GM20000 (cell line): ENCODE data around the gene LHFPL3.

ENCODE experiments used
- DNase-seq: peaks from one replicate; pipeline ENCODE4 v3.0.0; 2012; ENCODE audit warnings: low spot score
- TF ChIP-seq, protein P1 (sequence below): IDR thresholded peaks from 2 replicates; pipeline ENCODE4 v1.5.1; 2012; ENCODE audit warnings: mild to moderate bottlenecking, control low read depth; ENCODE audit errors: extremely low read depth, missing control alignments

Gene LHFPL3

GRCh38 chr7:104927055-104927454, 598.7 kb downstream of the LHFPL3 start:
- TF ChIP-seq, protein P1, sequence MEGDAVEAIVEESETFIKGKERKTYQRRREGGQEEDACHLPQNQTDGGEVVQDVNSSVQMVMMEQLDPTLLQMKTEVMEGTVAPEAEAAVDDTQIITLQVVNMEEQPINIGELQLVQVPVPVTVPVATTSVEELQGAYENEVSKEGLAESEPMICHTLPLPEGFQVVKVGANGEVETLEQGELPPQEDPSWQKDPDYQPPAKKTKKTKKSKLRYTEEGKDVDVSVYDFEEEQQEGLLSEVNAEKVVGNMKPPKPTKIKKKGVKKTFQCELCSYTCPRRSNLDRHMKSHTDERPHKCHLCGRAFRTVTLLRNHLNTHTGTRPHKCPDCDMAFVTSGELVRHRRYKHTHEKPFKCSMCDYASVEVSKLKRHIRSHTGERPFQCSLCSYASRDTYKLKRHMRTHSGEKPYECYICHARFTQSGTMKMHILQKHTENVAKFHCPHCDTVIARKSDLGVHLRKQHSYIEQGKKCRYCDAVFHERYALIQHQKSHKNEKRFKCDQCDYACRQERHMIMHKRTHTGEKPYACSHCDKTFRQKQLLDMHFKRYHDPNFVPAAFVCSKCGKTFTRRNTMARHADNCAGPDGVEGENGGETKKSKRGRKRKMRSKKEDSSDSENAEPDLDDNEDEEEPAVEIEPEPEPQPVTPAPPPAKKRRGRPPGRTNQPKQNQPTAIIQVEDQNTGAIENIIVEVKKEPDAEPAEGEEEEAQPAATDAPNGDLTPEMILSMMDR = no peak
- DNase-seq = no peak

- DNase-seq = no peak
Measured at GRCh38 chr7:104928721-104929400, 600.5 kb downstream of the LHFPL3 start.

GRCh38 chr7:104929921-104930320, 601.5 kb downstream of the LHFPL3 start:
- TF ChIP-seq, protein P1 = no peak
- no peak for DNase-seq

More at GRCh38 chr7:104928721-104929400, 600.5 kb downstream of the LHFPL3 start:
- TF ChIP-seq, protein P1 = no peak

DNA sequence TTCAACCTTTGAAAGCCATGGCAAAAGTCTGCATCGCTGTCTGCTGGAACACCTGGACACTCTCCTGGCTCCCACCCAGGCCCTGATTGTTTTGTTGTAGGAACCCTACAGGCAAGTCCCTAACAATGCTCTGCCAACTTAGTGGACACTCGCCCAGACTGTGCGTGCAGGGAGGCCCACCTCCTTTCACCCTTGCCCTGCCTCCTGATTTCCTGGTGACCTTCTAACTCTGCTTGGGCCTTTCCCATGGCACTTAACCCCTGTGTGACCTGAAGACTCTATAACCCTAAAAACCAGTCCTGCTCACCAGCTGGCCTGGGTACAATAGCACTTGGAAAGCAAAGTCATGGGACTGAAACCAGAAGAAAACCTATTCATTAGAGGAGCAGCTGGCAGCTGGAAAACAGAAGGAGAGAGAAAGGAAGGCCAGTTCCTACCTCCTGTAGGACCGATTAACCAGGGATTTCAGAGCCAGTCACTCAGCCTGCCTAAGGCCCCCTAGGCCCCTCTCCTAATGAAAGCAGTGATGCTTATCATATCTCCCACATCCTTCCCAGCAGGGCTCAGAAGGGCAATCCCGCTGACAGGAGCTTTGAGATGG, 602.9 kb downstream of the LHFPL3 start:
- TF ChIP-seq, protein P1 = no peak
- no peak for DNase-seq

DNA sequence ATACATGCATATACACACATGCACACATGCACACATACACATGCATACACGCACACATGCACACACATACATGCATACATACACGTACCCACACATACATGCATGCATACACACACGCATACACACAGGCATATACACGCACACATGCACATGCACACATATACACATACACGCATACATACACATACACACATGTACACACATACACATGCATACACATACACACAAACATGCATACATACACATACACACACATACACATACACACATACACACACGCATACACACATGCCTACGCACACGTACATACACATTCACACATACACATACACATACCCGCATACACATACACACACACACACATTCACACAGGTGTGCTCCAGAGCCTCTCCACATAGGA, 604.6 kb downstream of the LHFPL3 start:
- TF ChIP-seq, protein P1 = no peak
- no peak for DNase-seq

DNA sequence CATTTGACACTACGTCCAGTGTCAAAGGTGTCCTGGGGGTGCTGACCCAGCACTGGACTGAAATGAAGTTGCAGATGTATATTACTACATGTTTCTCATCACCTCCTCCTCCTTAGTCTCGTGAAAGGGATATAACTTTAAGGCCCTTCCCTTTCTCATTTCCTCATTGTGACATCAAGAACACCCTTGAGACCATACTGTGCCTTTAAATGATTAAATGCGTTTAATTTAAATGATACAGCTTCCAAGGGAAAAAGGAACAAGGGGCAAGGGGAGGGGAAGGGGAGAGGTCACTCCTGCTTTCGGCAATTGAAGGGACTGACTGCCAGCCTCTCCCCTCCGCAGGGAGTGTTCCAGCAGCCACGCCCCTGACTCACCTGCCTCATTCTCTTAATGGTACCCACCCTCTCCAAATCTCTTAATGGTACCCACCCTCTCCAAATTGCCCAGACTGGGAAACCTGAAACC, 605.2 kb downstream of the LHFPL3 start:
- no peak for DNase-seq
- TF ChIP-seq, protein P1 = no peak

GRCh38 chr7:104934665-104935064, 606.3 kb downstream of the LHFPL3 start:
- no peak for DNase-seq

More at GRCh38 chr7:104934665-104935064, 606.3 kb downstream of the LHFPL3 start:
- TF ChIP-seq, protein P1 = no peak
